Measurements from ENCODE around the gene SKAP1. TPM values are rescaled to one million over a fixed set of nuclear protein-coding genes. Genes with fewer than 3 reads are reported as not detected.

Gene SKAP1
- total RNA-seq, 1 donor from 2014 or later: not detected

DNA sequence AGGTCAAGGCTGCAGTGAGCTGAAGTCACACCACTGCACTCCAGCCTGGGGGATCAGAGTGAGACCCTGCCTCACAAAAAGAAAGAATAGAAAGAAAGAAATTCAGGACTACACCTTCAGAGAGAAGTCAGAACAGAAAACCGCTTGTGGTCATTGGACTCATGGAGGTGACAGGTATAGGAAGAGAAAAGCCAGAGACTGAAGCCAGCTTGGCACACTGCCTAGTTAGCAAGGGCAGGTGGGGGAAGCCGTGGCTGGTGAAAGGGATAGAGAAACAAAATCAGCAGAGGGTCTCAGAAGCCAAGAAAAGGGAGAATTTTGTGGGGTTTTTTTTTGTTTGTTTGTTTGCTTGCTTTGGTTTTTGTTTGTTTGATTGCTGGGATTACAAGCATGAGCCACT is 32.9 kb upstream of the SKAP1 start:
- Histone ChIP-seq H3K4me3 (ENCODE audit: low read depth, low read length) (no peak overlapping the region), H3K27me3 (ENCODE audit: control insufficient read depth, insufficient read depth, low read length) (no peaks in the 10 kb centered on the region), H3K36me3 (ENCODE audit: control insufficient read depth, insufficient read depth, low read length) (no peaks in the 10 kb centered on the region)
- no peak for TF ChIP-seq CTCF (IDR thresholded peaks at IDR 0.05; ENCODE audit: insufficient read depth, low read length, severe bottlenecking)
- FAIRE-seq: no peak
- DNase-seq (ENCODE audit: low read depth): no peak

- Histone ChIP-seq H3K4me3 (ENCODE audit: low read depth, low read length) (no peak overlapping the region), H3K36me3 (ENCODE audit: control insufficient read depth, insufficient read depth, low read length) (no peaks in the 10 kb centered on the region), H3K27me3 (ENCODE audit: control insufficient read depth, insufficient read depth, low read length) (no peaks in the 10 kb centered on the region)
- FAIRE-seq (no peak), DNase-seq (ENCODE audit: low read depth) (no peak)
- no peak for TF ChIP-seq CTCF (IDR thresholded peaks at IDR 0.05; ENCODE audit: insufficient read depth, low read length, severe bottlenecking)
Observed at GRCh38 chr17:48460052-48460451, 30.0 kb upstream of the SKAP1 start.

- Histone ChIP-seq H3K36me3 (ENCODE audit: control insufficient read depth, insufficient read depth, low read length) (no peaks in the 10 kb centered on the region), H3K27me3 (ENCODE audit: control insufficient read depth, insufficient read depth, low read length) (no peaks in the 10 kb centered on the region), H3K4me3 (ENCODE audit: low read depth, low read length) (no peak overlapping the region)
- DNase-seq (ENCODE audit: low read depth): no peak
- FAIRE-seq: no peak
- TF ChIP-seq CTCF (IDR thresholded peaks at IDR 0.05; ENCODE audit: insufficient read depth, low read length, severe bottlenecking): no peak
Observed at GRCh38 chr17:48459070-48459844, 29.2 kb upstream of the SKAP1 start.

DNA sequence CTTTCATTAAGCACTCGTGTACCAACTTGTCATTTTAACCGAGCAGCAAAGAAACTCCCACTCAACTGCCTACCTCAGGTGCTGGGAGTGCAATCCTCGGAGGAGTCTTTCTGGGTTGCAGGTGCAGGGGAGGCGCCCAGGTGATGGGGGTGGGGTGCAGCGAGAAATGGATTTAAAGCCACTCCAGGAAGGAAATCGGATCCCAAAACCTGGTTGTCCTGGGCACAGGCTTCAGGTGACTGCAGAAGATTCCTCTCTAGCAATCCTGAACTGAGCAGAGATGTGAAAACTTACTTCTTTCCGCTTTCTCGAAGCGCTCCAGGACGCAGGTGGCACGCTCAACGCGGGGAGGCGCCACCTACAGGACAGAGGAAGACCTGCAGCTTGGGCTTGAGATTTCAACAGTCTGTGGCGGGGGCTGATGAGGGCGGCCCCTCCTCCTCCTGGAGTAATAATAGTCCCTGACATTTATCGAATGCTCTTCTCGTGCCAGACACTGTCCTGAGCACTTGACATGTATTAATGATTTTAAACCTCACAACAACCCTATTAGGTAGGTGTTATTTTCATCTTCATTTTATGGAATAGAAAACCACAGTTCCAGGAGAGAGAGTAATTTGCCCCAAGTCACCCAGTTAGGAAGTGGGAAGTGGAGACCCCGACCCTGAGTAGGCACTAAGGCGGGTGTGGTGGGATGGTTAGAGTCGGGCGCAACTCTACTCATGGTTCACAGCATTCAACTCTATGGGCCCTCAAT is 27.2 kb upstream of the SKAP1 start:
- TF ChIP-seq CTCF (IDR thresholded peaks at IDR 0.05; ENCODE audit: insufficient read depth, low read length, severe bottlenecking): peak; percentile 96
- no peaks in the 10 kb centered on the region for H3K36me3 ChIP-seq (ENCODE audit: control insufficient read depth, insufficient read depth, low read length)
- peak; percentile 26 for DNase-seq (ENCODE audit: low read depth)
- H3K27me3 ChIP-seq (ENCODE audit: control insufficient read depth, insufficient read depth, low read length): no peaks in the 10 kb centered on the region
- no peak for FAIRE-seq
- H3K4me3 ChIP-seq (ENCODE audit: low read depth, low read length): no peak overlapping the region

DNA sequence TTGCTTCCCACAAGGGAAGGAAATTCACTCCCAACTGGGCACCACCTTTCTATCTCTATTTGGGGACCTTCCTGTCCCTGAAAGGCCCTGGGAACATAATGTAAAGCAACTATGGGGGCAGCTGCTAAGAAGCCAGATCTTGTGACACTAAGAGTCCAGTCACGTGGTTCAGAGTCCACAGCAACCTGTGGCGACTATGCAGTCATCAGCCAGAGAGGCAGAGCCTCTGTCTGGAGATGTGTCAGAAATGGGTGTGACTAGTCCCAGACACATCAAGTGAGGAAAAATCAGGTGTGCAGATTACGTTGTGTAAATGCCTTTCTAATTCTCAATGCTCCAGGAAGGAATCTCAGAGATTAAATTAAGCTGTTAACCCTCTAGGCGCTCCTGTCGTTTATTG is 26.6 kb upstream of the SKAP1 start:
- Histone ChIP-seq H3K27me3 (ENCODE audit: control insufficient read depth, insufficient read depth, low read length) (no peaks in the 10 kb centered on the region), H3K36me3 (ENCODE audit: control insufficient read depth, insufficient read depth, low read length) (no peaks in the 10 kb centered on the region), H3K4me3 (ENCODE audit: low read depth, low read length) (no peak overlapping the region)
- TF ChIP-seq CTCF (IDR thresholded peaks at IDR 0.05; ENCODE audit: insufficient read depth, low read length, severe bottlenecking): no peak
- DNase-seq (ENCODE audit: low read depth) (peak; percentile 82), FAIRE-seq (no peak)

All from bronchial epithelial cell (primary cell).